K562 (cell line): ENCODE data around the gene FITM1. TPM values are rescaled to one million over a fixed set of nuclear protein-coding genes. Genes with fewer than 3 reads are reported as not detected.
A peak's percentile ranks its signal among the peaks of the same experiment; 100 is the strongest.

Experiments
- ATF1 ChIP-seq, 2 experiments: fragments of 450-650 bp in 1 of 2; IDR thresholded peaks; 2 replicates each; pipeline ENCODE4 v1.6.1; 2016; ENCODE audit warnings: missing compliant biosample characterization in 1 of 2, missing genetic modification characterization in 1 of 2
- C11orf30 ChIP-seq: fragments of 450-650 bp; IDR thresholded peaks from 2 replicates; pipeline ENCODE4 v1.6.1; 2016; ENCODE audit warnings: low read depth, mild to moderate bottlenecking
- CREB3L1 ChIP-seq: fragments of 450-650 bp; IDR thresholded peaks from 2 replicates; pipeline ENCODE4 v1.6.1; 2014; ENCODE audit warnings: low read depth, mild to moderate bottlenecking, moderate library complexity, borderline replicate concordance
- E2F6 ChIP-seq, 2 experiments: IDR thresholded peaks; 2 replicates each; pipeline ENCODE4 v1.6.1; 2011; ENCODE audit warnings: borderline replicate concordance in 1 of 2, control low read depth in 1 of 2, low read depth in 1 of 2, low read length in 1 of 2, mild to moderate bottlenecking in 1 of 2, mixed read lengths in 1 of 2, moderate library complexity in 1 of 2; ENCODE audit not compliant: insufficient read depth in 1 of 2, insufficient read length in 1 of 2, poor library complexity in 1 of 2, severe bottlenecking in 1 of 2; ENCODE audit errors: extremely low read depth in 1 of 2
- ETV1 ChIP-seq: fragments of 450-650 bp; conservative IDR thresholded peaks from 2 replicates; pipeline ENCODE4 v1.6.1; 2016; ENCODE audit warnings: missing genetic modification characterization, control low read depth, low read depth, missing compliant biosample characterization
- FIP1L1 ChIP-seq: fragments of 200-400 bp; formaldehyde crosslinking; IDR thresholded peaks from 2 replicates; pipeline ENCODE4 v1.6.1; 2018; ENCODE audit warnings: mild to moderate bottlenecking, low read depth, low read length; ENCODE audit not compliant: poor library complexity, severe bottlenecking
- FOXK1 ChIP-seq: sonication (generic); formaldehyde crosslinking; IDR thresholded peaks from 2 replicates; pipeline ENCODE4 v1.8.0; 2022; ENCODE audit warnings: missing genetic modification reagents, mild to moderate bottlenecking, borderline replicate concordance
- GATA2 ChIP-seq: sonication (generic); formaldehyde crosslinking; IDR thresholded peaks from 2 replicates; pipeline ENCODE4 v1.4.0; 2020; ENCODE audit warnings: mild to moderate bottlenecking, missing genetic modification reagents
- HMBOX1 ChIP-seq: sonication (generic); IDR thresholded peaks from 2 replicates; pipeline ENCODE4 v1.6.1; 2016
- HNRNPLL ChIP-seq: fragments of 200-400 bp; formaldehyde crosslinking; IDR thresholded peaks from 2 replicates; pipeline ENCODE4 v1.6.1; 2017; ENCODE audit warnings: low read length, low read depth, mild to moderate bottlenecking; ENCODE audit not compliant: poor library complexity, severe bottlenecking
- IFI16 ChIP-seq: fragments of 250-450 bp; sonication (Bioruptor Pico); IDR thresholded peaks from 2 replicates; pipeline ENCODE4 v2.1.2; 2022; ENCODE audit warnings: mild to moderate bottlenecking, inconsistent platforms
- MLX ChIP-seq, 2 experiments: fragments of 450-650 bp in 1 of 2; sonication (generic) in 1 of 2; formaldehyde crosslinking; conservative IDR thresholded peaks; 2 replicates each; pipeline versions ENCODE4 v1.4.0 to v1.8.1; 2020 to 2022; ENCODE audit warnings: mild to moderate bottlenecking in 1 of 2, missing genetic modification reagents in 1 of 2
- NCOA4 ChIP-seq: fragments of 450-650 bp; IDR thresholded peaks from 2 replicates; pipeline ENCODE4 v1.6.1; 2018; ENCODE audit warnings: mild to moderate bottlenecking; ENCODE audit not compliant: partially characterized antibody
- NELFE ChIP-seq: IDR thresholded peaks from 2 replicates; pipeline ENCODE4 v1.6.1; 2011; ENCODE audit warnings: mild to moderate bottlenecking; ENCODE audit not compliant: insufficient read depth, insufficient read length
- RAD51 ChIP-seq: fragments of 450-650 bp; IDR thresholded peaks from 2 replicates; pipeline ENCODE4 v1.7.1; 2016; ENCODE audit warnings: low read depth, mild to moderate bottlenecking, borderline replicate concordance
- RNF2 ChIP-seq: sonication (generic); IDR thresholded peaks from 2 replicates; pipeline ENCODE4 v1.6.1; 2016
- SFPQ ChIP-seq: fragments of 200-400 bp; formaldehyde crosslinking; IDR thresholded peaks from 2 replicates; pipeline ENCODE4 v1.6.1; 2017; ENCODE audit warnings: mild to moderate bottlenecking, low read depth, low read length, moderate library complexity
- TARDBP ChIP-seq: fragments of 450-650 bp; IDR thresholded peaks from 2 replicates; pipeline ENCODE4 v1.6.1; 2016
- ZNF253 ChIP-seq: fragments of 250-450 bp; sonication (Bioruptor Pico); conservative IDR thresholded peaks from 2 replicates; pipeline ENCODE4 v1.6.1; 2021; ENCODE audit warnings: mild to moderate bottlenecking
- ZNF589 ChIP-seq: fragments of 200-800 bp; sonication (Bioruptor generic); IDR thresholded peaks from 2 replicates; pipeline ENCODE4 v1.6.1; 2016; ENCODE audit warnings: low read depth, missing genetic modification characterization, missing compliant biosample characterization
- ZNF77 ChIP-seq: fragments of 250-450 bp; sonication (Bioruptor Pico); IDR thresholded peaks from 2 replicates; pipeline ENCODE4 v1.5.0; 2020
- polyA plus RNA-seq, 8 experiments: library from polyadenylated mRNA; depleted of rRNA in 4 of 8; stranded (reverse) in 5 of 8; unstranded in 3 of 8; fragments of >200 nt; fragmentation: Nextera tagmentation in 2 of 8; fragmentation: Illumina TruSeq in 1 of 8; extraction: Ambion mirVana in 2 of 8; extraction: Trizol in 1 of 8; gene quantifications; 2 replicates each; pipeline versions ENCODE4 v1.2.1 to v1.2.3, GENCODE V29; 2011 to 2014; ENCODE audit warnings: inconsistent platforms in 1 of 8, missing spikeins in 1 of 8
- total RNA-seq, 7 experiments: library from RNA; depleted of rRNA in 6 of 7; stranded (reverse); fragments of >200 nt in 6 of 7; fragmentation: Illumina TruSeq in 2 of 7; extraction: Trizol in 2 of 7; gene quantifications; 2 replicates each; pipeline versions ENCODE4 v1.2.1 to v1.2.3, GENCODE V29; 2011 to 2021; ENCODE audit warnings: low replicate concordance in 1 of 7

Gene FITM1
- total and polyA plus RNA-seq, 9 of the 15 experiments (the other 6 are each of a cell fraction or from before 2014, with no cell fraction given), result 0.09 to 0.20 TPM; not detected in 7

GRCh38 chr14:24080888-24081738 is 49.3 kb upstream of the FITM1 start (continued):
- TF ChIP-seq SFPQ (no peak), FIP1L1 (no peak), ETV1 (tag) (no peak), NELFE (no peak), GATA2 (CRISPR knock-in tag) (no peak), ZNF253 (CRISPR knock-in tag) (no peak), C11orf30 (peak; percentile 49), HNRNPLL (no peak), ZNF77 (CRISPR knock-in tag) (no peak), IFI16 (CRISPR knock-in tag) (no peak), HMBOX1 (no peak), NCOA4 (no peak), FOXK1 (CRISPR knock-in tag) (no peak), RNF2 (0 out of 2 replicates have a peak, but pooled peaks have one; percentile 0), RAD51 (no peak), ATF1 (CRISPR knock-in tag; IDR thresholded peaks at IDR 0.05) (no peak), ATF1 (tag; IDR thresholded peaks at IDR 0.05) (peak; percentile 41), CREB3L1 (0 out of 2 replicates have a peak, but pooled peaks have one; percentile 21), MLX (CRISPR knock-in tag; conservative IDR thresholded peaks at IDR 0.05) (no peak), TARDBP (no peak), E2F6 (IDR thresholded peaks at IDR 0.05; ENCODE audit: borderline replicate concordance in 1 of 2, extremely low read depth in 1 of 2, insufficient read depth in 1 of 2, insufficient read length in 1 of 2, low read depth in 1 of 2, low read length in 1 of 2, poor library complexity in 1 of 2, severe bottlenecking in 1 of 2) (peak in 1 of 2 experiments; percentile 54), ZNF589 (CRISPR knock-in tag) (no peak)
